GM21423 (cell line): ENCODE measurements around the gene DENND4A.
A peak's percentile ranks its signal among the peaks of the same experiment; 100 is the strongest.

Source experiments
- ATAC-seq: cut with Tn5 transposase; IDR thresholded peaks from one replicate; pipeline ENCODE4 v1.9.1; 2021; ENCODE audit warnings: mild to moderate bottlenecking, moderate library complexity; ENCODE audit not compliant: unreplicated experiment

The DENND4A gene

GRCh38 chr15:65792138-65792987 lies at the start of gene DENND4A:
Gene DENND4A (minus strand): TSS chr15:65792293. CDS start chr15:65756450, 35,843 bp downstream.
- ATAC-seq: peak; percentile 81

GRCh38 chr15:65841121-65841930 lies 49.2 kb upstream of the DENND4A start:
- ATAC-seq: no peak

GRCh38 chr15:65839985-65840384 lies 47.9 kb upstream of the DENND4A start:
- ATAC-seq: no peak

- ATAC-seq: no peak
Observed at GRCh38 chr15:65839354-65839901, 47.3 kb upstream of the DENND4A start.

- ATAC-seq: no peak
Observed at GRCh38 chr15:65837301-65838294, 45.5 kb upstream of the DENND4A start.

- no peak for ATAC-seq
Observed at GRCh38 chr15:65836665-65837064, 44.6 kb upstream of the DENND4A start.

GRCh38 chr15:65835447-65835846 lies 43.4 kb upstream of the DENND4A start:
- no peak for ATAC-seq

GRCh38 chr15:65834603-65835282 lies 42.6 kb upstream of the DENND4A start:
- no peak for ATAC-seq

GRCh38 chr15:65833501-65834205 lies 41.6 kb upstream of the DENND4A start:
- ATAC-seq: no peak

- no peak for ATAC-seq
Observed at GRCh38 chr15:65832549-65833364, 40.7 kb upstream of the DENND4A start.

- ATAC-seq: no peak
Observed at GRCh38 chr15:65829130-65829764, 37.2 kb upstream of the DENND4A start.

GRCh38 chr15:65828585-65828984 lies 36.5 kb upstream of the DENND4A start:
- ATAC-seq: no peak

- no peak for ATAC-seq
Observed at GRCh38 chr15:65827065-65827464, 35.0 kb upstream of the DENND4A start.

- no peak for ATAC-seq
Observed at GRCh38 chr15:65824941-65825544, 33.0 kb upstream of the DENND4A start.

GRCh38 chr15:65824031-65824743 lies 32.1 kb upstream of the DENND4A start:
- no peak for ATAC-seq

GRCh38 chr15:65822316-65822715 lies 30.2 kb upstream of the DENND4A start:
- ATAC-seq: no peak

GRCh38 chr15:65821070-65821469 lies 29.0 kb upstream of the DENND4A start:
- ATAC-seq: no peak
